ENCODE data around the gene RBM18.

Gene RBM18

GRCh38 chr9:122221183-122221811 lies 43.3 kb downstream of the RBM18 start:
- DNase-seq (ENCODE audit: low read depth), result no peak

- no peak for DNase-seq (ENCODE audit: low read depth)
Observed at GRCh38 chr9:122220673-122221182, 43.9 kb downstream of the RBM18 start.

- DNase-seq (ENCODE audit: low read depth), result no peak
Observed at GRCh38 chr9:122219856-122220672, 44.6 kb downstream of the RBM18 start.

- no peak for DNase-seq (ENCODE audit: low read depth)
Observed at GRCh38 chr9:122218935-122219855, 45.4 kb downstream of the RBM18 start.

GRCh38 chr9:122218071-122218934 lies 46.3 kb downstream of the RBM18 start:
- no peak for DNase-seq (ENCODE audit: low read depth)

- no peak for DNase-seq (ENCODE audit: low read depth)
Observed at GRCh38 chr9:122217640-122218039, 47.0 kb downstream of the RBM18 start.

- no peak for DNase-seq (ENCODE audit: low read depth)
Observed at GRCh38 chr9:122216798-122217418, 47.7 kb downstream of the RBM18 start.

GRCh38 chr9:122216138-122216797 lies 48.4 kb downstream of the RBM18 start:
- no peak for DNase-seq (ENCODE audit: low read depth)

GRCh38 chr9:122215663-122216062 lies 49.0 kb downstream of the RBM18 start:
- DNase-seq (ENCODE audit: low read depth), result no peak

GRCh38 chr9:122214507-122214906 lies 50.1 kb downstream of the RBM18 start:
- no peak for DNase-seq (ENCODE audit: low read depth)

GRCh38 chr9:122213589-122214413 lies 50.8 kb downstream of the RBM18 start:
- DNase-seq (ENCODE audit: low read depth), result peak; percentile 63

GRCh38 chr9:122213102-122213588 lies 51.5 kb downstream of the RBM18 start:
- no peak for DNase-seq (ENCODE audit: low read depth)

- no peak for DNase-seq (ENCODE audit: low read depth)
Observed at GRCh38 chr9:122212473-122213004, 52.1 kb downstream of the RBM18 start.

GRCh38 chr9:122209451-122209850 lies 55.2 kb downstream of the RBM18 start:
- DNase-seq (ENCODE audit: low read depth), result no peak

- no peak for DNase-seq (ENCODE audit: low read depth)
Observed at GRCh38 chr9:122207096-122207495, 57.5 kb downstream of the RBM18 start.

GRCh38 chr9:122206118-122207046 lies 58.3 kb downstream of the RBM18 start:
- DNase-seq (ENCODE audit: low read depth), result no peak

- DNase-seq (ENCODE audit: low read depth), result no peak
Observed at GRCh38 chr9:122205176-122205575, 59.5 kb downstream of the RBM18 start.

GRCh38 chr9:122204491-122204890 lies 60.1 kb downstream of the RBM18 start:
- DNase-seq (ENCODE audit: low read depth), result no peak

Data from activated T-cell treated with anti-CD3 and anti-CD28 coated beads for 48 hours (primary cell).